ENCODE results near the gene PLEKHB1.
A peak's percentile ranks its signal among the peaks of the same experiment; 100 is the strongest.

The PLEKHB1 gene
- 11.4 to 15.5 reads per million in 2 donors for total RNA-seq

- DNase-seq, result no peak
These were observed at the start of gene PLEKHB1 for GRCh38 chr11:73645972-73646631. Gene PLEKHB1 (plus strand): TSS chr11:73646581. CDS start chr11:73646609, 28 bp downstream.

- no peak for DNase-seq
These were observed 48.9 kb upstream of the PLEKHB1 start for GRCh38 chr11:73597336-73597955.

- peak; percentile 93 for DNase-seq
These were observed 48.2 kb upstream of the PLEKHB1 start, which contains the start of gene FAM168A for GRCh38 chr11:73597956-73598718. Gene FAM168A (minus strand): TSS chr11:73598112. CDS start chr11:73468474, 129,638 bp downstream.

- DNase-seq, result no peak
These were observed 47.5 kb upstream of the PLEKHB1 start for GRCh38 chr11:73598719-73599379.

- no peak for DNase-seq
These were observed 33.7 kb upstream of the PLEKHB1 start for GRCh38 chr11:73612601-73613140.

- no peak for DNase-seq
These were observed 31.8 kb upstream of the PLEKHB1 start for GRCh38 chr11:73614591-73614990.

GRCh38 chr11:73622926-73623593, 23.3 kb upstream of the PLEKHB1 start:
- no peak for DNase-seq

- DNase-seq, result no peak
These were observed 22.7 kb upstream of the PLEKHB1 start for GRCh38 chr11:73623686-73624085.

- no peak for DNase-seq
These were observed 20.6 kb upstream of the PLEKHB1 start for GRCh38 chr11:73625696-73626318.

GRCh38 chr11:73629907-73630306, 16.5 kb upstream of the PLEKHB1 start:
- no peak for DNase-seq

GRCh38 chr11:73632996-73633395, 13.4 kb upstream of the PLEKHB1 start:
- DNase-seq, result no peak

GRCh38 chr11:73633999-73634398, 12.4 kb upstream of the PLEKHB1 start:
- DNase-seq, result no peak

GRCh38 chr11:73635721-73636120, 10.7 kb upstream of the PLEKHB1 start:
- no peak for DNase-seq

- DNase-seq, result no peak
These were observed 10.1 kb upstream of the PLEKHB1 start for GRCh38 chr11:73636249-73636648.

GRCh38 chr11:73637012-73637411, 9.4 kb upstream of the PLEKHB1 start:
- DNase-seq, result no peak

- no peak for DNase-seq
These were observed 5.8 kb upstream of the PLEKHB1 start for GRCh38 chr11:73640592-73640991.

- no peak for DNase-seq
These were observed 4.7 kb upstream of the PLEKHB1 start for GRCh38 chr11:73641668-73642067.

- DNase-seq, result no peak
These were observed 1.0 kb upstream of the PLEKHB1 start for GRCh38 chr11:73645121-73645969.

- peak; percentile 79 for DNase-seq
These were observed 1.2 kb downstream of the PLEKHB1 start for GRCh38 chr11:73647459-73648100.

- no peak for DNase-seq
These were observed 1.7 kb downstream of the PLEKHB1 start for GRCh38 chr11:73648121-73648520.

Measured in activated gamma-delta T cell (primary cell).